HG03432 (cell line): Measurements from ENCODE around the gene RASSF7.

Experiments
- ATAC-seq: cut with Tn5 transposase; IDR thresholded peaks from one replicate; pipeline ENCODE4 v1.9.1; 2021; ENCODE audit warnings: mild to moderate bottlenecking, moderate library complexity; ENCODE audit not compliant: unreplicated experiment

RASSF7 gene

GRCh38 chr11:579830-580601, 19.2 kb downstream of the RASSF7 start:
- ATAC-seq: no peak

- ATAC-seq: no peak
Observed at GRCh38 chr11:581342-581741, 20.6 kb downstream of the RASSF7 start.

GRCh38 chr11:581752-582151, 21.0 kb downstream of the RASSF7 start:
- ATAC-seq: no peak

GRCh38 chr11:584287-584686, 23.5 kb downstream of the RASSF7 start:
- no peak for ATAC-seq

GRCh38 chr11:586376-587316, 25.9 kb downstream of the RASSF7 start:
- no peak for ATAC-seq

GRCh38 chr11:587546-587945, 26.8 kb downstream of the RASSF7 start:
- no peak for ATAC-seq

GRCh38 chr11:587978-588380, 27.2 kb downstream of the RASSF7 start:
- ATAC-seq: no peak

- ATAC-seq: no peak
Observed at GRCh38 chr11:589798-590197, 29.0 kb downstream of the RASSF7 start.

- ATAC-seq: no peak
Observed at GRCh38 chr11:590997-591396, 30.2 kb downstream of the RASSF7 start.

GRCh38 chr11:592501-592900, 31.7 kb downstream of the RASSF7 start:
- no peak for ATAC-seq

- ATAC-seq: no peak
Observed at GRCh38 chr11:592918-593317, 32.1 kb downstream of the RASSF7 start.

- no peak for ATAC-seq
Observed at GRCh38 chr11:593347-593746, 32.6 kb downstream of the RASSF7 start.

GRCh38 chr11:595400-595799, 34.6 kb downstream of the RASSF7 start:
- no peak for ATAC-seq

- no peak for ATAC-seq
Observed at GRCh38 chr11:596374-596773, 35.6 kb downstream of the RASSF7 start.

- no peak for ATAC-seq
Observed at GRCh38 chr11:597166-597725, 36.5 kb downstream of the RASSF7 start.

- no peak for ATAC-seq
Observed at GRCh38 chr11:598005-598680, 37.4 kb downstream of the RASSF7 start.

GRCh38 chr11:601573-602245, 40.9 kb downstream of the RASSF7 start:
- no peak for ATAC-seq

- ATAC-seq: no peak
Observed at GRCh38 chr11:603154-603553, 42.4 kb downstream of the RASSF7 start.

GRCh38 chr11:605286-606129, 44.7 kb downstream of the RASSF7 start:
- ATAC-seq: no peak

GRCh38 chr11:606245-606644, 45.5 kb downstream of the RASSF7 start:
- ATAC-seq: no peak
